Mucosa of rectum (tissue), 2 donors: ENCODE data around the gene RABL2B.
"Not testable (repeated sequence)": the region's sequence is repeated elsewhere in the genome, so short reads cannot be mapped to it uniquely, and the experiment has no call there.

Source experiments
- H3K27ac ChIP-seq, 2 donors: one replicate each; pipeline ENCODE4 v1.7.0; 2013; ENCODE audit warnings: inconsistent platforms in 2 of 2, low read depth in 2 of 2, low read length in 2 of 2
- H3K27me3 ChIP-seq, 2 donors: one replicate each; pipeline ENCODE4 v1.7.0; 2013; ENCODE audit warnings: low read length in 2 of 2; ENCODE audit not compliant: control insufficient read depth in 2 of 2, insufficient read depth in 2 of 2
- H3K36me3 ChIP-seq, 2 donors: one replicate each; pipeline ENCODE4 v1.7.0; 2013; ENCODE audit warnings: low read length in 2 of 2; ENCODE audit not compliant: control insufficient read depth in 2 of 2, insufficient read depth in 2 of 2
- H3K4me1 ChIP-seq, 2 donors: one replicate each; pipeline ENCODE4 v1.7.0; 2013; ENCODE audit warnings: low read length in 2 of 2, mild to moderate bottlenecking in 1 of 2; ENCODE audit not compliant: control insufficient read depth in 2 of 2, insufficient read depth in 2 of 2
- H3K4me3 ChIP-seq, 2 donors: one replicate each; pipeline ENCODE4 v1.7.0; 2013; ENCODE audit warnings: low read length in 2 of 2
- H3K9ac ChIP-seq, 2 donors: one replicate each; pipeline ENCODE4 v1.7.0; 2013; ENCODE audit warnings: low read length in 2 of 2, low read depth in 1 of 2, mild to moderate bottlenecking in 1 of 2
- H3K9me3 ChIP-seq, 2 donors: one replicate each; pipeline ENCODE4 v1.7.0; 2013; ENCODE audit warnings: low read length in 2 of 2; ENCODE audit not compliant: control insufficient read depth in 2 of 2
- donor health status: healthy.
- donor health status: Normal muscosa, but diverticular disease.

RABL2B gene

DNA sequence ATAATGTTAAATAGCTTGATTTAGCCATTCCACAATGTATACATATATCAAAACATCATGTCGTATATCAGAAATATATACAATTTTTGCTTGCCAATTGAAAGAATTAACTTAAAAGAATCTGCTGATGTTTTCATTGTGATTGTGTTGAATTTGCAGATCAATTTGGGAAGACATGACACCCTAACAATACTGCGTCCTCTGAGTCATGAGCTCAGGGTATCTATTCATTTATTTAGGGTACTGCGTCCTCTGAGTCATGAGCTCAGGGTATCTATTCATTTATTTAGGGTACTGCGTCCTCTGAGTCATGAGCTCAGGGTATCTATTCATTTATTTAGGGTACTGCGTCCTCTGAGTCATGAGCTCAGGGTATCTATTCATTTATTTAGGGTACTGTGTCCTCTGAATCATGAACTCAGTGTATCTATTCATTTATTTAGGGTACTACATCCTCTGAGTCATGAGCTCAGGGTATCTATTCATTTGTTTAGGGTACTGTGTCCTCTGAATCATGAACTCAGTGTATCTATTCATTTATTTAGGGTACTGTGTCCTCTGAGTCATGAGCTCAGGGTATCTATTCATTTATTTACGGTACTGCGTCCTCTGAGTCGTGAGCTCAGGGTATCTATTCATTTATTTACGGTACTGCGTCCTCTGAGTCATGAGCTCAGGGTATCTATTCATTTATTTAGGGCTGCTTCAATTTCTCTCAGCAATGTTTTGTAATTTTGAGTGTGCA is 23.7 kb downstream of the RABL2B start:
- H3K4me1 ChIP-seq, H3K9ac ChIP-seq, H3K27ac ChIP-seq, H3K36me3 ChIP-seq, H3K9me3 ChIP-seq, H3K27me3 ChIP-seq, H3K4me3 ChIP-seq: not testable (repeated sequence)

- not testable (repeated sequence) for H3K9me3 ChIP-seq, H3K4me1 ChIP-seq, H3K27me3 ChIP-seq, H3K36me3 ChIP-seq, H3K27ac ChIP-seq
- peak overlapping the region; percentile 55 to 69 for H3K4me3 ChIP-seq
- peak overlapping the region in 1 of 2 donors; percentile 51 for H3K9ac ChIP-seq
Observed at GRCh38 chr22:50756949-50757491, 26.4 kb downstream of the RABL2B start.

DNA sequence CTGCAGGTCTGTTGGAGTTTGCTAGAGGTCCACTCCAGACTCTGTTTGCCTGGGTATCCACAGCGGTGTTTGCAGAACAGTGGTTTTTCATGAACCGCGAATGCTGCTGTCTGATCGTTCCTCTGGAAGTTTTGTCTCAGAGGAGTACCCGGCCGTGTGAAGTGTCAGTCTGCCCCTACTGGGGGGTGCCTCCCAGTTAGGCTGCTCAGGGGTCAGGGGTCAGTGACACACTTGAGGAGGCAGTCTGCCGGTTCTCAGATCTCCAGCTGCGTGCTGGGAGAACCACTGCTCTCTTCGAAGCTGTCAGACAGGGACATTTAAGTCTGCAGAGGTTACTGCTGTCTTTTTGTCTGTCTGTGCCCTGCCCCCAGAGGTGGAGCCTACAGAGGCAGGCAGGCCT is 27.0 kb downstream of the RABL2B start:
- not testable (repeated sequence) for H3K36me3 ChIP-seq, H3K27me3 ChIP-seq, H3K9ac ChIP-seq, H3K4me3 ChIP-seq, H3K27ac ChIP-seq, H3K9me3 ChIP-seq, H3K4me1 ChIP-seq

GRCh38 chr22:50755251-50755650 is 28.2 kb downstream of the RABL2B start:
- H3K4me1 ChIP-seq, H3K4me3 ChIP-seq, H3K27ac ChIP-seq, H3K27me3 ChIP-seq, H3K9me3 ChIP-seq, H3K9ac ChIP-seq, H3K36me3 ChIP-seq: not testable (repeated sequence)

GRCh38 chr22:50749302-50750074 is 33.9 kb downstream of the RABL2B start:
- not testable (repeated sequence) for H3K27me3 ChIP-seq

GRCh38 chr22:50748630-50749029 is 34.8 kb downstream of the RABL2B start:
- not testable (repeated sequence) for H3K27me3 ChIP-seq, H3K27ac ChIP-seq, H3K4me3 ChIP-seq, H3K4me1 ChIP-seq, H3K9ac ChIP-seq, H3K9me3 ChIP-seq, H3K36me3 ChIP-seq

More at GRCh38 chr22:50749302-50750074, 33.9 kb downstream of the RABL2B start:
- H3K9me3 ChIP-seq, H3K4me3 ChIP-seq, H3K9ac ChIP-seq, H3K36me3 ChIP-seq, H3K27ac ChIP-seq, H3K4me1 ChIP-seq: not testable (repeated sequence)

GRCh38 chr22:50747521-50747920 is 35.9 kb downstream of the RABL2B start:
- H3K9me3 ChIP-seq, H3K27me3 ChIP-seq, H3K36me3 ChIP-seq, H3K9ac ChIP-seq, H3K4me3 ChIP-seq, H3K27ac ChIP-seq, H3K4me1 ChIP-seq: not testable (repeated sequence)

GRCh38 chr22:50744424-50744823 is 39.0 kb downstream of the RABL2B start:
- not testable (repeated sequence) for H3K9me3 ChIP-seq, H3K36me3 ChIP-seq

GRCh38 chr22:50740714-50741113 is 42.7 kb downstream of the RABL2B start:
- H3K36me3 ChIP-seq, H3K27ac ChIP-seq, H3K9me3 ChIP-seq, H3K9ac ChIP-seq, H3K4me3 ChIP-seq, H3K4me1 ChIP-seq, H3K27me3 ChIP-seq: not testable (repeated sequence)

More at GRCh38 chr22:50744424-50744823, 39.0 kb downstream of the RABL2B start:
- H3K27me3 ChIP-seq, H3K4me1 ChIP-seq, H3K27ac ChIP-seq, H3K4me3 ChIP-seq, H3K9ac ChIP-seq: not testable (repeated sequence)

DNA sequence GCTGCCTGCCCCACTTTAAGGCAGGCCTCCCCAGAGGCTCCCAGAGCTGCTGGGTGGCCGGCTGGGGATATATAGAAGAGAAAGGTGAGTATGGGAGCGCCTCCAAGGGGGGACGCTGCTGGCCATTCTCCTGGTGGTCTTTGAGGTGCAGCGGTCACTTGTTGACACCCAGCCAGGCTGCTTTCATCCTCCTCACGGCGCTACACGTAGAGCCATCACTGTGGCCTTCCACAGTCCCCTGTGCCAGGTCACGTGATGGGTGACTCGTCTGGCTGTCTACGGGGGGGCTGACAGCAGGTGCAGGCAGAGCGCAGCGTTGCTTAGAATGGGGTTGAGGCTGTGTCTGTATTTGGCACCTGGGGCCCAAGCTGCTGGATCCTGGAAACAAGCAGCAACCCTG is 43.5 kb downstream of the RABL2B start:
- Histone ChIP-seq H3K27me3 (no peaks in the 10 kb centered on the region), H3K4me1 (no peaks in the 10 kb centered on the region), H3K36me3 (no peaks in the 10 kb centered on the region), H3K9me3 (no peaks in the 10 kb centered on the region), H3K27ac (no peak overlapping the region), H3K9ac (no peak overlapping the region), H3K4me3 (no peak overlapping the region)
